K562 (cell line): ENCODE data around the gene GADD45G. TPM values are rescaled to one million over a fixed set of nuclear protein-coding genes. Genes with fewer than 3 reads are reported as not detected.

Source experiments
- ATAC-seq: fragments of 200-7000 bp; cut with Tn5 transposase; 3 replicates; pipeline ENCODE4 v1.9.1; 2020; ENCODE audit warnings: moderate library complexity
- BruUV-seq: library from RNA; stranded (reverse); fragments of 400-500 nt; replicated peaks from 2 replicates; lab custom pipeline; 2021; lab: Mats Ljungman, UMichigan
- CTCF ChIA-PET: fragments of 300-600 bp; formaldehyde crosslinking; extraction: SDS; loops from one replicate; lab custom pipeline; 2021; ENCODE audit warnings: low intra/inter-chr PET ratio; lab: Yijun Ruan, JAX
- POLR2A ChIA-PET: fragments of 300-600, 350-650 bp; sonication (Branson Sonifier 250); formaldehyde crosslinking; extraction: SDS; loops from one replicate; lab custom pipeline; 2021; ENCODE audit warnings: antibody characterized with exemption, inconsistent platforms; lab: Yijun Ruan, JAX
- DNase-seq, 4 experiments: peaks; one replicate each; pipeline versions ENCODE4 v3.0.0 to v3.0.0-alpha.2; 2011 to 2018; ENCODE audit warnings: low spot score in 3 of 4, mixed read lengths in 3 of 4; ENCODE audit errors: extremely low read depth in 1 of 4
- FAIRE-seq: peaks from 2 replicates; lab custom pipeline; 2011; peaks lifted over from hg19 to GRCh38; lab: Jason Lieb, UNC
- H2AFZ ChIP-seq: 2 replicates; pipeline ENCODE4 v1.6.0; 2011; ENCODE audit warnings: low read depth, low read length, control low read depth, inconsistent platforms
- H3K27ac ChIP-seq: fragments of 200-600 bp; 3 replicates; pipeline ENCODE4 v1.8.0; 2011; ENCODE audit warnings: low read depth, mild to moderate bottlenecking, control low read depth, inconsistent platforms, low read length, moderate library complexity, mixed read lengths; ENCODE audit errors: extremely low read depth
- H3K27me3 ChIP-seq, 2 experiments: fragments of 300-600 bp in 1 of 2; 2 replicates in 1 of 2; 3 replicates in 1 of 2; pipeline versions ENCODE4 v1.6.0 to v1.8.0; 2011; ENCODE audit warnings: inconsistent platforms in 2 of 2, low read length in 2 of 2, mild to moderate bottlenecking in 1 of 2, mixed read lengths in 1 of 2, moderate library complexity in 1 of 2; ENCODE audit not compliant: control insufficient read depth in 2 of 2, insufficient read depth in 2 of 2
- H3K36me3 ChIP-seq: fragments of 300-600 bp; 3 replicates; pipeline ENCODE4 v1.8.0; 2011; ENCODE audit warnings: mild to moderate bottlenecking, low read length, inconsistent platforms; ENCODE audit not compliant: control insufficient read depth, insufficient read depth
- H3K4me1 ChIP-seq, 2 experiments: fragments of 200-600 bp in 1 of 2; replicated peaks in 1 of 2; 2 replicates in 1 of 2; 3 replicates in 1 of 2; pipeline versions ENCODE4 v1.5.1 to v1.8.0; 2011; ENCODE audit warnings: inconsistent platforms in 2 of 2, low read length in 2 of 2, mild to moderate bottlenecking in 1 of 2, mixed read lengths in 1 of 2, moderate library complexity in 1 of 2; ENCODE audit not compliant: control insufficient read depth in 2 of 2, insufficient read depth in 2 of 2
- H3K4me2 ChIP-seq: 2 replicates; pipeline ENCODE4 v1.6.1; 2011; ENCODE audit warnings: low read length, control low read depth, inconsistent platforms, mixed read lengths; ENCODE audit not compliant: insufficient read depth
- H3K4me3 ChIP-seq: fragments of 200-600 bp; sonication (generic), shearing (Covaris generic); 2 replicates; pipeline ENCODE4 v1.5.1; 2016; ENCODE audit warnings: control low read depth, inconsistent platforms
- H3K79me2 ChIP-seq: fragments of 200-600 bp; 3 replicates; pipeline ENCODE4 v1.8.0; 2011; ENCODE audit warnings: low read length, inconsistent platforms; ENCODE audit not compliant: control insufficient read depth, insufficient read depth
- H3K9ac ChIP-seq, 2 experiments: 2 replicates each; pipeline versions ENCODE4 v1.6.0 to v1.6.1; 2011; ENCODE audit warnings: low read depth in 2 of 2, low read length in 2 of 2, control low read depth in 1 of 2, inconsistent platforms in 1 of 2, mild to moderate bottlenecking in 1 of 2, mixed read lengths in 1 of 2; ENCODE audit not compliant: insufficient read depth in 1 of 2
- H3K9me1 ChIP-seq: one replicate; pipeline ENCODE4 v1.6.0; 2011; ENCODE audit warnings: inconsistent platforms, mild to moderate bottlenecking, low read length, moderate library complexity; ENCODE audit not compliant: control insufficient read depth, insufficient read depth
- H3K9me3 ChIP-seq: replicated peaks from 2 replicates; pipeline ENCODE4 v1.5.1; 2011; ENCODE audit warnings: low read depth, low read length, inconsistent platforms; ENCODE audit not compliant: control insufficient read depth, insufficient read depth
- H4K20me1 ChIP-seq: replicated peaks from 2 replicates; pipeline ENCODE4 v1.6.1; 2011; ENCODE audit warnings: low read length, inconsistent platforms, mixed read lengths; ENCODE audit not compliant: control insufficient read depth, insufficient read depth
- DACH1 ChIP-seq: fragments of 450-650 bp; IDR thresholded peaks from 2 replicates; pipeline ENCODE4 v1.6.1; 2018; ENCODE audit not compliant: partially characterized antibody
- MAFG ChIP-seq: fragments of 450-650 bp; conservative IDR thresholded peaks from 2 replicates; pipeline ENCODE4 v1.6.1; 2016; ENCODE audit warnings: missing genetic modification characterization, missing compliant biosample characterization
- MEIS2 ChIP-seq: fragments of 450-650 bp; IDR thresholded peaks from 2 replicates; pipeline ENCODE4 v1.6.1; 2014; ENCODE audit warnings: mild to moderate bottlenecking; ENCODE audit not compliant: partially characterized antibody
- POLR3G ChIP-seq: IDR thresholded peaks from 2 replicates; pipeline ENCODE4 v1.6.1; 2011; ENCODE audit not compliant: insufficient read length, insufficient replicate concordance; ENCODE audit errors: extremely low read depth
- RAD21 ChIP-seq, 2 experiments: fragments of 250-450 bp in 1 of 2; fragments of 450-650 bp in 1 of 2; sonication (Bioruptor Pico) in 1 of 2; formaldehyde crosslinking in 1 of 2; IDR thresholded peaks in 1 of 2; conservative IDR thresholded peaks in 1 of 2; 2 replicates each; pipeline versions ENCODE4 v1.4.0 to v1.8.0; 2020 to 2022; ENCODE audit warnings: mild to moderate bottlenecking in 2 of 2, moderate library complexity in 1 of 2
- SNIP1 ChIP-seq: fragments of 450-650 bp; IDR thresholded peaks from 2 replicates; pipeline ENCODE4 v1.7.1; 2017; ENCODE audit warnings: low read depth, mild to moderate bottlenecking
- SNRNP70 ChIP-seq: fragments of 200-400 bp; formaldehyde crosslinking; optimal IDR thresholded peaks from 2 replicates; pipeline ENCODE3; 2017; ENCODE audit warnings: low read depth, low read length
- WGBS: fragments of 100-300 bp; shearing (Covaris generic); methylation state at CpG from one replicate; pipeline ENCODE4 v1.1.6; 2016; ENCODE audit warnings: low coverage, mixed read lengths; ENCODE audit not compliant: insufficient coverage; ENCODE audit errors: missing lambda C conversion rate; 5-methylcytosine and 5-hydroxymethylcytosine counted together
- in situ Hi-C: fragments of 300-500 bp; cut with MboI; formaldehyde crosslinking; loops from 4 replicates; pipeline ENCODE4 v1.15.0; 2018; ENCODE audit warnings: inconsistent platforms, mixed read lengths
- intact Hi-C: fragments of 100-400 bp; cut with micrococcal nuclease; formaldehyde crosslinking; loops from 2 replicates; pipeline ENCODE4 v1.14.2; 2022
- polyA plus RNA-seq, 8 experiments: library from polyadenylated mRNA; depleted of rRNA in 4 of 8; stranded (reverse) in 5 of 8; unstranded in 3 of 8; fragments of >200 nt; fragmentation: Nextera tagmentation in 2 of 8; fragmentation: Illumina TruSeq in 1 of 8; extraction: Ambion mirVana in 2 of 8; extraction: Trizol in 1 of 8; gene quantifications; 2 replicates each; pipeline versions ENCODE4 v1.2.1 to v1.2.3, GENCODE V29; 2011 to 2014; ENCODE audit warnings: inconsistent platforms in 1 of 8, missing spikeins in 1 of 8
- total RNA-seq, 7 experiments: library from RNA; depleted of rRNA in 6 of 7; stranded (reverse); fragments of >200 nt in 6 of 7; fragmentation: Illumina TruSeq in 2 of 7; extraction: Trizol in 2 of 7; gene quantifications; 2 replicates each; pipeline versions ENCODE4 v1.2.1 to v1.2.3, GENCODE V29; 2011 to 2021; ENCODE audit warnings: low replicate concordance in 1 of 7
- TF ChIP-seq, protein P1 (sequence below): fragments of 450-650 bp; IDR thresholded peaks from one replicate; pipeline ENCODE4 v1.6.1; 2018; ENCODE audit warnings: mild to moderate bottlenecking, moderate library complexity; ENCODE audit not compliant: partially characterized antibody
- TF ChIP-seq, protein P2 (sequence below): IDR thresholded peaks from 2 replicates; pipeline ENCODE4 v1.6.1; 2016; ENCODE audit warnings: missing genetic modification characterization, missing compliant biosample characterization
- TF ChIP-seq, protein P3 (sequence below): IDR thresholded peaks from 3 replicates; pipeline ENCODE4 v1.6.1; 2011; ENCODE audit warnings: borderline replicate concordance, mild to moderate bottlenecking, moderate library complexity; ENCODE audit not compliant: insufficient read length; ENCODE audit errors: extremely low read depth

Gene GADD45G
- total and polyA plus RNA-seq, 9 of the 15 experiments (the other 6 are each of a cell fraction or from before 2014, with no cell fraction given): 0.20 to 0.34 TPM; not detected in 7

DNA sequence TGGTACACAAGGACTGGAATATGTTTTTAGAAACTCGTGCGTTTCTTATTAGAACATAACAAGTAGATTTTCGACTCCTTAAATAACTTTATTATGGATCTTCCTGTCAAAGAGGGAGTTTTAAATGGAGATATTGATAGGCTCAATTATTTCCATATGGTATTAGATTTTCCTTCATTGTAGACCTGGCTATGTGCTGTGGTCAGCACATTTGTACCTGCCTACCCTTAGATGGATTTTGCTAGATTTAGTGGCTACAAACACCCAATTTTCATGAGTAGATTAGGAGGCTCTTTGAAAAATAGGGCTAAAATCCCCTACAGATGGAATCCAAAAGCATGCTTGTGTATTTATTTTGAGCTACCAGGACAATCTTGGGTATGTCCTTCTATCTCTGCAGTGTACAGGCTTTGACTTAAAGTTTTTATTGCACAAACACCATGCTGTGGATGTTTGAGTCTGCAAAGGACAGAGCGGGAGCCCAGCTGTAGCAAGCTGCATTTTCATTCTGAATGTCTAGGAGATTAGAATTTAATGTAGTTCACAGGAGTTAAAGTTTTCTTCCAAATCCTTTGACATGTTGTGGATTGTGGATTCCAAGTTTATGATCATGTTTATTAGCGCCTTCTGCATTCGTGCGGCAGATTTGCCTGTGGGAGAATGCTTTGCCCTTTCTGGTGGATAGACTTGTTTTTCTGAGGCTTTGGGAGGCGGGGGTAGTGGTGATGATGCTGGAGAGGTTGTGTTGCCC is 41.6 kb downstream of the GADD45G start:
- DNase-seq (no peak), FAIRE-seq (no peak), ATAC-seq (no peak)
- Histone ChIP-seq H3K9me1 (no peaks in the 10 kb centered on the region), H3K36me3 (no peaks in the 10 kb centered on the region), H3K27ac (no peak overlapping the region), H3K9me3 (no peaks in the 10 kb centered on the region), H3K9ac (no peak overlapping the region), H3K4me2 (no peak overlapping the region), H2AFZ (no peak overlapping the region), H3K4me1 (peaks cover 0 to 3% of the 10 kb centered on the region in 2 experiments; a peak in 1 of 5 replicates), H3K4me3 (no peak overlapping the region), H3K27me3 (peaks cover 0 to 12% of the 10 kb centered on the region in 2 experiments; a peak in 2 of 5 replicates), H4K20me1 (no peaks in the 10 kb centered on the region), H3K79me2 (no peaks in the 10 kb centered on the region)
- in situ Hi-C loops: no loop called here
- CTCF ChIA-PET: no interaction called here
- POLR2A ChIA-PET: no interaction called here
- intact Hi-C loops: no loop called here
- no TSS peak for BruUV-seq
- WGBS: 0% methylated on average over 8 of the region's 8 CpGs
- TF ChIP-seq, protein P1, sequence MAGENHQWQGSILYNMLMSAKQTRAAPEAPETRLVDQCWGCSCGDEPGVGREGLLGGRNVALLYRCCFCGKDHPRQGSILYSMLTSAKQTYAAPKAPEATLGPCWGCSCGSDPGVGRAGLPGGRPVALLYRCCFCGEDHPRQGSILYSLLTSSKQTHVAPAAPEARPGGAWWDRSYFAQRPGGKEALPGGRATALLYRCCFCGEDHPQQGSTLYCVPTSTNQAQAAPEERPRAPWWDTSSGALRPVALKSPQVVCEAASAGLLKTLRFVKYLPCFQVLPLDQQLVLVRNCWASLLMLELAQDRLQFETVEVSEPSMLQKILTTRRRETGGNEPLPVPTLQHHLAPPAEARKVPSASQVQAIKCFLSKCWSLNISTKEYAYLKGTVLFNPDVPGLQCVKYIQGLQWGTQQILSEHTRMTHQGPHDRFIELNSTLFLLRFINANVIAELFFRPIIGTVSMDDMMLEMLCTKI: no peak
- TF ChIP-seq, protein P2, sequence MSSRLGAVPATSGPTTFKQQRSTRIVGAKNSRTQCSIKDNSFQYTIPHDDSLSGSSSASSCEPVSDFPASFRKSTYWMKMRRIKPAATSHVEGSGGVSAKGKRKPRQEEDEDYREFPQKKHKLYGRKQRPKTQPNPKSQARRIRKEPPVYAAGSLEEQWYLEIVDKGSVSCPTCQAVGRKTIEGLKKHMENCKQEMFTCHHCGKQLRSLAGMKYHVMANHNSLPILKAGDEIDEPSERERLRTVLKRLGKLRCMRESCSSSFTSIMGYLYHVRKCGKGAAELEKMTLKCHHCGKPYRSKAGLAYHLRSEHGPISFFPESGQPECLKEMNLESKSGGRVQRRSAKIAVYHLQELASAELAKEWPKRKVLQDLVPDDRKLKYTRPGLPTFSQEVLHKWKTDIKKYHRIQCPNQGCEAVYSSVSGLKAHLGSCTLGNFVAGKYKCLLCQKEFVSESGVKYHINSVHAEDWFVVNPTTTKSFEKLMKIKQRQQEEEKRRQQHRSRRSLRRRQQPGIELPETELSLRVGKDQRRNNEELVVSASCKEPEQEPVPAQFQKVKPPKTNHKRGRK (tag): no peak
- TF ChIP-seq MAFG (tag) (no peak), POLR3G (no peak), SNRNP70 (no peak), MEIS2 (no peak), RAD21 (CRISPR knock-in tag; conservative IDR thresholded peaks at IDR 0.05 in 1 of 2, IDR thresholded peaks at IDR 0.05 in 1 of 2) (no peak), DACH1 (no peak), SNIP1 (no peak)
- TF ChIP-seq, protein P3, sequence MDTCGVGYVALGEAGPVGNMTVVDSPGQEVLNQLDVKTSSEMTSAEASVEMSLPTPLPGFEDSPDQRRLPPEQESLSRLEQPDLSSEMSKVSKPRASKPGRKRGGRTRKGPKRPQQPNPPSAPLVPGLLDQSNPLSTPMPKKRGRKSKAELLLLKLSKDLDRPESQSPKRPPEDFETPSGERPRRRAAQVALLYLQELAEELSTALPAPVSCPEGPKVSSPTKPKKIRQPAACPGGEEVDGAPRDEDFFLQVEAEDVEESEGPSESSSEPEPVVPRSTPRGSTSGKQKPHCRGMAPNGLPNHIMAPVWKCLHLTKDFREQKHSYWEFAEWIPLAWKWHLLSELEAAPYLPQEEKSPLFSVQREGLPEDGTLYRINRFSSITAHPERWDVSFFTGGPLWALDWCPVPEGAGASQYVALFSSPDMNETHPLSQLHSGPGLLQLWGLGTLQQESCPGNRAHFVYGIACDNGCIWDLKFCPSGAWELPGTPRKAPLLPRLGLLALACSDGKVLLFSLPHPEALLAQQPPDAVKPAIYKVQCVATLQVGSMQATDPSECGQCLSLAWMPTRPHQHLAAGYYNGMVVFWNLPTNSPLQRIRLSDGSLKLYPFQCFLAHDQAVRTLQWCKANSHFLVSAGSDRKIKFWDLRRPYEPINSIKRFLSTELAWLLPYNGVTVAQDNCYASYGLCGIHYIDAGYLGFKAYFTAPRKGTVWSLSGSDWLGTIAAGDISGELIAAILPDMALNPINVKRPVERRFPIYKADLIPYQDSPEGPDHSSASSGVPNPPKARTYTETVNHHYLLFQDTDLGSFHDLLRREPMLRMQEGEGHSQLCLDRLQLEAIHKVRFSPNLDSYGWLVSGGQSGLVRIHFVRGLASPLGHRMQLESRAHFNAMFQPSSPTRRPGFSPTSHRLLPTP: no peak
